Measurements from ENCODE around the gene ARAP2.

ARAP2 gene

GRCh38 chr4:36111172-36111571, 133.1 kb downstream of the ARAP2 start:
- DNase-seq: no peak

- DNase-seq: no peak
Observed at GRCh38 chr4:36099509-36099908, 144.8 kb downstream of the ARAP2 start.

- DNase-seq: no peak
Observed at GRCh38 chr4:36094995-36095394, 149.3 kb downstream of the ARAP2 start.

GRCh38 chr4:36091997-36092396, 152.3 kb downstream of the ARAP2 start:
- DNase-seq: no peak

GRCh38 chr4:36088542-36088941, 155.8 kb downstream of the ARAP2 start:
- DNase-seq: no peak

- DNase-seq: no peak
Observed at GRCh38 chr4:36086261-36086786, 158.0 kb downstream of the ARAP2 start.

- no peak for DNase-seq
Observed at GRCh38 chr4:36082817-36083216, 161.5 kb downstream of the ARAP2 start.

GRCh38 chr4:36081185-36081584, 163.1 kb downstream of the ARAP2 start:
- DNase-seq: no peak

GRCh38 chr4:36079666-36080065, 164.6 kb downstream of the ARAP2 start:
- DNase-seq: no peak

- no peak for DNase-seq
Observed at GRCh38 chr4:36078319-36078718, 166.0 kb downstream of the ARAP2 start.

GRCh38 chr4:36072529-36072928, 171.8 kb downstream of the ARAP2 start:
- no peak for DNase-seq

GRCh38 chr4:36067116-36067515, 177.2 kb downstream of the ARAP2 start:
- no peak for DNase-seq

GRCh38 chr4:36065274-36065871, 178.9 kb downstream of the ARAP2 start:
- no peak for DNase-seq

- DNase-seq: no peak
Observed at GRCh38 chr4:36064117-36064516, 180.2 kb downstream of the ARAP2 start.

GRCh38 chr4:36056136-36056535, 188.2 kb downstream of the ARAP2 start:
- no peak for DNase-seq

GRCh38 chr4:36054694-36055422, 189.5 kb downstream of the ARAP2 start:
- no peak for DNase-seq

- no peak for DNase-seq
Observed at GRCh38 chr4:36053930-36054329, 190.4 kb downstream of the ARAP2 start.

- no peak for DNase-seq
Observed at GRCh38 chr4:36051634-36052033, 192.7 kb downstream of the ARAP2 start.

- no peak for DNase-seq
Observed at GRCh38 chr4:36046026-36046425, 198.3 kb downstream of the ARAP2 start.

GRCh38 chr4:36043901-36044300, 200.4 kb downstream of the ARAP2 start:
- DNase-seq: no peak

GRCh38 chr4:36043241-36043640, 201.1 kb downstream of the ARAP2 start:
- no peak for DNase-seq

- no peak for DNase-seq
Observed at GRCh38 chr4:36042122-36042970, 202.0 kb downstream of the ARAP2 start.

- no peak for DNase-seq
Observed at GRCh38 chr4:36041340-36041739, 203.0 kb downstream of the ARAP2 start.

- DNase-seq: no peak
Observed at GRCh38 chr4:36039026-36039425, 205.3 kb downstream of the ARAP2 start.

Measured in stimulated activated CD4-positive, alpha-beta T cell treated with anti-CD3 and anti-CD28 coated beads, Interleukin-2, amount 100 ng/mL, for 24 hours (primary cell).